Pancreas (tissue), 10 donors: ENCODE results near the gene INSIG2. TPM values are rescaled to one million over a fixed set of nuclear protein-coding genes. Genes with fewer than 3 reads are reported as not detected.

Experiments
- ATAC-seq, 4 donors: fragments of 200-7000 bp; cut with Tn5 transposase; one replicate each; pipeline versions ENCODE4 v1.8.0 to v1.9.1; 2020; ENCODE audit warnings: mild to moderate bottlenecking in 4 of 4, moderate library complexity in 4 of 4
- DNase-seq, 6 donors: peaks; one replicate each; pipeline ENCODE4 v3.0.0-alpha.2; 2020
- FAIRE-seq: peaks from 2 replicates; lab custom pipeline; 2012; peaks lifted over from hg19 to GRCh38; lab: Jason Lieb, UNC
- H3K27ac ChIP-seq, 4 donors: fragments of 200-600 bp; sonication (generic); 1 replicate in 3 of 4; 2 replicates in 1 of 4; pipeline versions ENCODE4 v1.5.0 to v1.8.0; 2020
- H3K27me3 ChIP-seq, 4 donors: fragments of 200-600 bp; one replicate each; pipeline ENCODE4 v1.8.0; 2021
- H3K36me3 ChIP-seq, 3 donors: fragments of 200-600 bp; sonication (generic) in 1 of 3; one replicate each; pipeline versions ENCODE4 v1.5.0 to v1.8.0; 2020 to 2021
- H3K4me1 ChIP-seq, 3 donors: fragments of 200-600 bp; one replicate each; pipeline ENCODE4 v1.8.0; 2021
- H3K4me3 ChIP-seq, 4 donors: fragments of 200-600 bp; sonication (generic) in 2 of 4; one replicate each; pipeline versions ENCODE4 v1.5.0 to v1.8.0; 2020 to 2021
- H3K9me3 ChIP-seq, 4 donors: fragments of 200-600 bp; one replicate each; pipeline ENCODE4 v1.8.0; 2021
- CTCF ChIP-seq, 4 donors: fragments of 200-600 bp; sonication (generic) in 3 of 4; IDR thresholded peaks; one replicate each; pipeline versions ENCODE4 v1.5.0 to v1.8.0; 2021; ENCODE audit warnings: antibody characterized with exemption in 4 of 4
- WGBS, 2 donors: extraction: QIAGEN DNeasy Blood & Tissue Kit; methylation state at CpG; one replicate each; pipeline ENCODE4 v1.1.7; 2013; 5-methylcytosine and 5-hydroxymethylcytosine counted together
- intact Hi-C, 3 donors: fragments of 100-400 bp; cut with DNase I; formaldehyde crosslinking; loops; one replicate each; pipeline versions ENCODE4 v1.11.1 to v1.14.2; 2022
- polyA plus RNA-seq, 2 donors: library from polyadenylated mRNA; stranded (reverse); fragments of 200-250 nt; gene quantifications; one replicate each; pipeline ENCODE4 v1.2.3, GENCODE V29; 2013
- total RNA-seq, 6 donors: library from RNA; stranded (reverse); fragmentation: NEBNext Ultra II Directional in 4 of 6; extraction: Animal tissue kit (Norgen Biotek cat#: 25700) in 4 of 6; gene quantifications; one replicate each; pipeline versions ENCODE4 v1.2.1 to v1.2.4, GENCODE V29; 2021 to 2023
- donor health status: healthy with polysubstance abuse.
- donor health status: DM: no; HTN: no; CAD: no; lungs with moderate emphysema.
- donor health status: DM: no; HTN: no; CAD: no.
- donor health status: control.
- donor health status: control.
- donor health status: Bipolar disorder and iron deficiency.
- donor health status: DM: yes; HTN: yes; CAD: no.
- donor health status: DM: no; HTN: no; CAD: no.
- donor health status: DM: no; HTN: no; CAD: no.
- donor health status: DM: yes; HTN: yes; CAD: no.

INSIG2 gene
- total and polyA plus RNA-seq, 8 donors = 7.9 to 23.0 (median 14.2) TPM

GRCh38 chr2:118153433-118153832, 65.2 kb downstream of the INSIG2 start:
- Histone ChIP-seq H3K4me1 (no peaks in the 10 kb centered on the region), H3K27ac (no peak overlapping the region), H3K4me3 (no peak overlapping the region), H3K36me3 (no peaks in the 10 kb centered on the region), H3K27me3 (no peaks in the 10 kb centered on the region), H3K9me3 (no peaks in the 10 kb centered on the region)
- WGBS, 2 donors = 42% methylated on average over 4 of the region's 4 CpGs
- FAIRE-seq (no peak), DNase-seq (no peak), ATAC-seq (no peak)
- intact Hi-C loops = no loop called here
- TF ChIP-seq CTCF (IDR thresholded peaks at IDR 0.05) = no peak

GRCh38 chr2:118154176-118154575, 65.9 kb downstream of the INSIG2 start:
- Histone ChIP-seq H3K36me3 (no peaks in the 10 kb centered on the region), H3K27me3 (no peaks in the 10 kb centered on the region), H3K4me3 (no peak overlapping the region), H3K4me1 (no peaks in the 10 kb centered on the region), H3K9me3 (no peaks in the 10 kb centered on the region), H3K27ac (no peak overlapping the region)
- ATAC-seq (no peak), DNase-seq (no peak), FAIRE-seq (no peak)
- TF ChIP-seq CTCF (IDR thresholded peaks at IDR 0.05) = no peak
- intact Hi-C loops = no loop called here
- 85 to 95% methylated on average over 2 of the region's 2 CpGs for WGBS, 2 donors

Other genes with a start within 250 kb of the INSIG2 start
- gene CCDC93, start 74.4 kb upstream of the INSIG2 start, total RNA-seq = 10 to 100 TPM; 12.6 to 28.6 (median 17.0) TPM
- 10 to 100 TPM in 1 of 2 donors, 1 to 10 TPM in 1; 8.2 to 18.8 TPM for gene CCDC93, start 74.4 kb upstream of the INSIG2 start, polyA plus RNA-seq